ENCODE measurements around the gene RUFY3. TPM values are rescaled to one million over a fixed set of nuclear protein-coding genes. Genes with fewer than 3 reads are reported as not detected.
"Not testable (repeated sequence)": the region's sequence is repeated elsewhere in the genome, so short reads cannot be mapped to it uniquely, and the experiment has no call there.

The RUFY3 gene
- total RNA-seq, 2 donors from 2014 or later = 75.1 to 91.2 TPM

- TF ChIP-seq CTCF (conservative IDR thresholded peaks at IDR 0.05) = no peak
- no peak overlapping the region for H3K4me3 ChIP-seq (ENCODE audit: low read length)
- H3K9me3 Mint-ChIP-seq = no peaks in the 10 kb centered on the region
- H3K36me3 ChIP-seq (ENCODE audit: control insufficient read depth, insufficient read depth, low read length) = no peaks in the 10 kb centered on the region
- H3K4me1 Mint-ChIP-seq = no peaks in the 10 kb centered on the region
- H3K9ac ChIP-seq (ENCODE audit: extremely low read depth, low read length, poor library complexity, severe bottlenecking) = no peak overlapping the region
- DNase-seq = no peak
- H3K36me3 Mint-ChIP-seq (ENCODE audit: low read depth) = no peaks in the 10 kb centered on the region
- H3K27me3 ChIP-seq (ENCODE audit: control insufficient read depth, insufficient read depth, low read length, poor library complexity, severe bottlenecking) = no peaks in the 10 kb centered on the region
- H3K4me1 ChIP-seq (ENCODE audit: control insufficient read depth, insufficient read depth, low read length) = no peaks in the 10 kb centered on the region
- H3K9me3 ChIP-seq (ENCODE audit: control insufficient read depth, low read length) = no peaks in the 10 kb centered on the region
- peaks cover 7% of the 10 kb centered on the region for H3K27me3 Mint-ChIP-seq (ENCODE audit: insufficient read depth)
- H3K27ac Mint-ChIP-seq = no peak overlapping the region
- no peak overlapping the region for H3K27ac ChIP-seq (ENCODE audit: low read depth, low read length)
- no peak overlapping the region for H3K4me3 Mint-ChIP-seq
Measured at GRCh38 chr4:70681704-70682103, 40.1 kb upstream of the RUFY3 start.

GRCh38 chr4:70682142-70682541 lies 39.6 kb upstream of the RUFY3 start:
- not testable (repeated sequence) for H3K27me3 Mint-ChIP-seq (ENCODE audit: insufficient read depth); H3K4me1 ChIP-seq (ENCODE audit: control insufficient read depth, insufficient read depth, low read length); H3K4me3 ChIP-seq (ENCODE audit: low read length); H3K27ac ChIP-seq (ENCODE audit: low read depth, low read length); H3K36me3 Mint-ChIP-seq (ENCODE audit: low read depth); DNase-seq; H3K9me3 Mint-ChIP-seq; H3K9ac ChIP-seq (ENCODE audit: extremely low read depth, low read length, poor library complexity, severe bottlenecking); H3K27ac Mint-ChIP-seq; H3K36me3 ChIP-seq (ENCODE audit: control insufficient read depth, insufficient read depth, low read length); H3K27me3 ChIP-seq (ENCODE audit: control insufficient read depth, insufficient read depth, low read length, poor library complexity, severe bottlenecking); H3K4me3 Mint-ChIP-seq; H3K4me1 Mint-ChIP-seq; H3K9me3 ChIP-seq (ENCODE audit: control insufficient read depth, low read length)
- WGBS, 2 experiments (ENCODE audit: insufficient coverage in 1 of 2, insufficient read length in 1 of 2) = 90 to 93% methylated on average over 2 to 3 of the region's 3 CpGs

GRCh38 chr4:70687392-70687791 lies 34.4 kb upstream of the RUFY3 start:
- H3K9me3 Mint-ChIP-seq = no peaks in the 10 kb centered on the region
- Histone ChIP-seq H3K4me3 (ENCODE audit: low read length) (peak overlapping the region; percentile 98), H3K4me1 (ENCODE audit: control insufficient read depth, insufficient read depth, low read length) (no peaks in the 10 kb centered on the region), H3K9me3 (ENCODE audit: control insufficient read depth, low read length) (no peaks in the 10 kb centered on the region), H3K36me3 (ENCODE audit: control insufficient read depth, insufficient read depth, low read length) (peaks cover 17% of the 10 kb centered on the region), H3K27me3 (ENCODE audit: control insufficient read depth, insufficient read depth, low read length, poor library complexity, severe bottlenecking) (no peaks in the 10 kb centered on the region), H3K27ac (ENCODE audit: low read depth, low read length) (peak overlapping the region; percentile 91), H3K9ac (ENCODE audit: extremely low read depth, low read length, poor library complexity, severe bottlenecking) (peak overlapping the region; percentile 82)
- TF ChIP-seq CTCF (conservative IDR thresholded peaks at IDR 0.05) = no peak
- peaks cover 7% of the 10 kb centered on the region for H3K27me3 Mint-ChIP-seq (ENCODE audit: insufficient read depth)
- no peak for DNase-seq
- peaks cover 17% of the 10 kb centered on the region for H3K36me3 Mint-ChIP-seq (ENCODE audit: low read depth)
- H3K27ac Mint-ChIP-seq = peak overlapping the region; percentile 99
- WGBS, 2 experiments (ENCODE audit: insufficient coverage in 1 of 2, insufficient read length in 1 of 2) = 88 to 96% methylated on average over 8 to 13 of the region's 13 CpGs
- H3K4me1 Mint-ChIP-seq = peaks cover 22% of the 10 kb centered on the region
- H3K4me3 Mint-ChIP-seq = peak overlapping the region; percentile 98
